NCI-H2081 (cell line): ENCODE data around the gene PAGE2B.
"Not testable (repeated sequence)": the region's sequence is repeated elsewhere in the genome, so short reads cannot be mapped to it uniquely, and the experiment has no call there.

Experiments
- DNase-seq, 2 experiments: peaks; one replicate each; lab custom pipeline; 2025; lab: John Stamatoyannopoulos, UW

The PAGE2B gene, protein sequence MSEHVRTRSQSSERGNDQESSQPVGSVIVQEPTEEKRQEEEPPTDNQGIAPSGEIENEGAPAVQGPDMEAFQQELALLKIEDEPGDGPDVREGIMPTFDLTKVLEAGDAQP

DNA sequence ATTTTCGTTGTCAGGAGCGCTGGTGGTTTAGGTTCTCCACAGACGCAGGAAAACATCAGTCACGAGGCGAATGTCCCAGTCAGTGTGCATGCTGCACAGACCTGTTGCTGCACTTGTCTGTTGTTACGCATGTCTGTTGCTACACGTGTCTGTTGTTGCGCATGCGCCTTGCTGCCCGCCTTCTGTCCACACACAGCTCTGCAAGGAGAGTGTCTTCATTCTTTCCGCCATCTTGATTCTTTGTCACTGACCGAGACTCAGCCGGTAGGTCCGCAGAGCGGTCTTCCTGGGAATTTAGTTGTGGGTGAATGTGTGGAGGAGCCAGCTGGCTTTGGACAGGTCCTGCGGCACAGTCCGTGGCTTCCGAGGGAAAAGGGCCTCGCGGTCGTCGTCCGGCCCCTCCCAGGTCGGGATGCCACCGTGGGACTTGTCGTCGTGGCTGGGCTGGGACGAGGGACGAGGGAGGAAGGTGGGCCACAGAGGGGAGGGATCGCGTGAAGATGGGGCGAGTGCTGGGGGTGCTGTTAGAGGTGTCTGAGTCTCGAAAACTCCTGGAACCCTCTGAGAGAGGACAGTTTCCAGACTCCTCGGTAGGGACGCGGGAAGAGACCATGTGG, at the start of gene PAGE2B:
TSS of gene PAGE2B (plus strand) at position 180 of the 617 bp plus-strand sequence. CDS start 1,012 bp downstream, outside the sequence.
- DNase-seq: no peak

DNA sequence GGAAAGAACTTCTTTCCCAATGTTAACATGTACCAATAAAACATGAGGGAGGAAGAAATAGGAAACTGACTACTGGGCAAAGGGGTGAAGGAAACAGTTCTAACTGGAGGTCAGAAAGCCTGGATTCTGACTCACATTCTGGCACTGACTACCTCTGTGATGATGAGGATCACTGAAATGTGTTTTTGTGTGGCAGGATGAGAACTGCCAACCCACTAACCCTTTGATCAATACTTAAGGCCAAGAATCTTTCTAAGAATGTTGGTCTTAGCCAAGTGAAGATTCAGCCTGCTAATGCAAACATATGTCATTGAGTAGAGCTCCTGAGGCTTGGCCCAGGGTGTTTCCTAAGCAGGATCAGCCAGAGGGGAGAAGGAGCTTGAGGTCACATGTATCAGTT, 48.7 kb upstream of the PAGE2B start:
- no peak for DNase-seq

DNA sequence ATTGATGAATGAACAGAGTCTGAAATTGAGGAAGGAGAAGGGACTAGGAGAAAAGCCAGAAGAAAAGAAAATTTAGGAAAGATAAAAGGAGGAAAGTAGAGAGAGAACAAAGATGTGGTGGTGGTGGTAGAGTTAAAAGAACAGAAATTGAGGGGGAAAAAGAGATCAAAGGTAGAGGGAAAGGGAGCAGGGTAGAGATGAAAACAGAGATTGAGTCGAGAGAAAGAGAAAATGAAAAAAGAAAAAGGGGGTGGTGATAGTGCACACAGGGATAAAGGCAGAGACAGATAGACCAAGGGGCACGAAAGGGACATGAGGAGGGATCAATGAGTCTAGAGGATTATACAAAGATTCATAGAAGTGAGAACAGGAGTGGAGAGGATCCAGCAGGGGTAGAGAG, 48.0 kb upstream of the PAGE2B start:
- DNase-seq: no peak

DNA sequence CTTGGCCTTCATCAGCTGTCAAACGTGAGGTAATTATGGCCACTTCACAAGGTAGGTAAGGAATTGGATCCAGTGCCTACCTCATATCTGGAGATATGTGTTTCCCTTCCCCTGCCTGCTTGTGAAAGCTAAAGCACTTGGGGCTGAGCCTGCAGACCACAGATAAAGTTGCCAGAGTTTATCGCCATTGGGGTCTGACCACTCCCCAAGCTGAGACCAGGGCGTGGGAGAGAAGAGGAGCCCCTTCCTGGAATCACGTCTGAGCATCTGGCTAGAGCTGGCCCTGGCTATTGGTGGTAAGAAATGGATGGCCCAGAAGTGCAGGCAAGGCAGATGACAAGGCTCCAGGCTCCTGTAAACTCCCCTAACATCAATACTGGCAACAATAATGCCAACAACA, 46.8 kb upstream of the PAGE2B start:
- DNase-seq: no peak

DNA sequence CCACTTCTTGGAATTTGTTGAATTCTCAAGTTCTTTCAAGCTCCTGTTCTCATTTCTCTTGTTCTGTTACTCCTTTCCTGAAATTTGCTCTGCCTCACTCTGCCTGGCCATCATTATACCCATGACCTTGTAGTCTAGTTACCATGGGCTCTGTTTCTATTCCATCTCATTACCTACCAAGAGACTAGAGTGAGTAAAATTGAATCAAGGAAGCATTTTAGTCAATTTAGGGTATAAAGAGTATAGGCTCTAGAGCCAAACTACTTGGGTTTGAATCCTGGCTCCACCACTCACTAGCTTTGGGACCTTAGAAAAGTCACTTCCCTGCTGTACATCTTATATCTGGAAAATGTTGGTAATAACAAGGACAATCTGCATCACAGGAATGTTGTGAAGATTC, 46.2 kb upstream of the PAGE2B start:
- no peak for DNase-seq

DNA sequence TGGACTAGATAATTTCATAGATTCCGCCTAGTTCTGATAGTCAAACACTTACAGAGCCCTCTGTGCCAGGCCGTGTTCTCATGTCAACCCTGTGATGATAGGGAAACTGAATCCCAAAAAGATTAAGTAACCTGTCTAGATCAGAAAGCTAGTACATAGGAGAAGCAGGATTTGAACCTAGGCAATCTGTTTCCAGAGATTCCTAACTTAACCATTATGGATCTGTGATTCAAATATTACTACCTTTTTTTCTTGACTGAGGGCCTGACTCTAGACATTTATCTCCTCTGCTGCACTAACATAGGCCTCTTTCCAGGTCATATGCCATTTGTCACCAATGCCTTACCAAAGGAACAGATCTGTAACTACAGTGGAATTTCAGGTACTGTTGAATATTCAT, 45.5 kb upstream of the PAGE2B start:
- DNase-seq: no peak

DNA sequence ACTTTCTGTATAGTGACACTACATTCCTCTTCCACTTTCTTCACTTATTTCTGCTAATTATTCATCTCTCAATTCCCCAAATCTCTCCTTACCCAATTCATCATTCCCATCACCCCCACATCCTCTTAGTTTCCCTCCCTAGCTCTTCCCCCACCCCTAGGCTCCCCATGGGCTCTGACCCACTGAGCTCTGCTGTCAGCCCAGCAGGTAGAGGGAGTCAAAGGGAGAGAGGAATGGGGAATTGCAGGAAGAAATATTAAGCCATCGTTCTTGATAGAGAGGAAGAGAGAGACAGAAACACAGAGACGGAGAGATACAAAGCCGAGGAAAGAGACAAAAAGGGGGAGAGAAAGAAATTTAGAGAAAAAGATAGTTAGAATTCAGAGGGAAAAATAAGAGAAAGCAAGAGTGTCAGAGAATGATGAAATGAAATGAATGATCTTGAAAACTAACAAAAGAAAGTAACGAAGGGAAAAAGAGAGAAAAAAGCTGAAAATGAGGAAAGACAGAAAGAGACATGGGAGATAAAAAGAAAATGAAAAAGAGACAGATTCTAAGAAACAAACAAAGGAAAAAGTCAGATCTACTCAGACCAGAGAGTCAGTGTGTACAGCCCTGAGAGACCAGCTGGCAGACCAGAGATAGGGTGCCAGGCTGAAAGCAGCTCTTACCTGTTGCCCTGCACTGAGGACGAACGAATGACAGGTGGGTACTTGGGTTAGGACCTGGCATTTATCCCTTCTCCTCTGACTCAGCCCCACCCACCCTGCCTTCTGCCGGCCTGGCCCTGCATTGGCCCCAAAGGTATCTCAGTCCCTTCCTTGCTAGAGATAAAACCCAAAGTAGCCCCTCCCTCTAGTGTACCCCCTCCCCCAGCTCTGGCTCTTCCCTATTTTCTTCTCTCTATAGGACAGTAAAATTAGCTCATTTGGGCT, 44.3 kb upstream of the PAGE2B start, which contains the start of gene ALAS2:
TSS of gene ALAS2 (minus strand) at position 707 of the 935 bp plus-strand sequence. CDS start 4,977 bp downstream, outside the sequence.
- DNase-seq: no peak

DNA sequence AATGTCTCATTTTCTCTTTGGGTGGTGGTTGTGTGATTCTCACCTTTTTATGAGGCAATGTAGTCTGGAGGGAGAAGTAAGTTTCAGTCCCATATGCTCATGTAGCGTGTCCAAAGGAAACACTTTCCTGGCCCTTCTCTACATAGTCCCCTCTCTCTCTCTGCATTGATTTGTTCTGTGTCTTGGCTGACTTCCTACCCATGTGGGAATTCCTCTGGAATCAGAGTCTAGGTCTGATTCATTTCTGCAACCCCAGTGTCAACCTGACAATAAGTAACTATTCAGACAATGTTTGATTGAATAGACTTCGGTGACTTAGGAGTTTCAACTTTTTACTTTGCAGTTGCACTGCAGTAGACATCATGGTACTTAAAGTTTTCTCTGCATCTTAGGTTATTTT, 41.4 kb upstream of the PAGE2B start:
- DNase-seq: no peak

DNA sequence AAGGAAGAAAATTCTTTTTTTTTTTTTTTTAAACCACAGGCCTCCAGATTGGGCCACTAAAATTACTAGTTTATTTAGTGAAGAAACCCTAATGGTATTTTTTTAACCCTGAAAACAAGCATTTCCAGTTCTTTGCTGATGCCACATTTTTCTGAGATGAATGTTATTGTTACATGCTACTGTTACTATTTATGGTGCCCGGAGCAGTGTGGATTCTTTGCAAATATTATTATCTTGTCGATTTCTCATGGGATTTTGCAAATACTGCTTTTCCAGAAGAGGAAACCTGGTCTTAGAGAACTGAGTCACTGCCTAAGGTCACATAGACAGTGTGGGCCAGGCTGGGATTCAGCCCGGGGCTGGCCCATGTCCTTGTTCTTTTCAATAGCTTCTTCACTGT, 35.4 kb upstream of the PAGE2B start:
- no peak for DNase-seq

DNA sequence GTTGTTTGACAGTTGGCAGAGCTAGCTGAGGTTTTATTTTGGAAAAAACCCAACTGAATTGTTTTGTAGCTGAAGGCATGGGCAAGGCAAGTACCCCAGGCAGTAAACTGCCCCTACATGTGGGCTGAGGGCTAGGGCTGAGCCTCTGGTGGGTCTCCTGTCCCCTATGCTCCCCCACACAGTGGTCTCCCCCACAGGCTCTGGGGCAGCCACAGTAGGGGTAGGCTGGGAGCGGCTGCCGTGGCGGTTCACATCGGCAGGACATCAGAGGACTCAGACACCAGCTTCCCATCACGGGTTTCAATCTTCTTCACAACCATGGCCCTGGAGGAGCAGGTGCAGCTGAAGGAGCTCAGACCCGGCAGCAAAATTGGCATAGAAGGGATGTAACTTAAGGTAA, 33.3 kb upstream of the PAGE2B start:
- no peak for DNase-seq

DNA sequence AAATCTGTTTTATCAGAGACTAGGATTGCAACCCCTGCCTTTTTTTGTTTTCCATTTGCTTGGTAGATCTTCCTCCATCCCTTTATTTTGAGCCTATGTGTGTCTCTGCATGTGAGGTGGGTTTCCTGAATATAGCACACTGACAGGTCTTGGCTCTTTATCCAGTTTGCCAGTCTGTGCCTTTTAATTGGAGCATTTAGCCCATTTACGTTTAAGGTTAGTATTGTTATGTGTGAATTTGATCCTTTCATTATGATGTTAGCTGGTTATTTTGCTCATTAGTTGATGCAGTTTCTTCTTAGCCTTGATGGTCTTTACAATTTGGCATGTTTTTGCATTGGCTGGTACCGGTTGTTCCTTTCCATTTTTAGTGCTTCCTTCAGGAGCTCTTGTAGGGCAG, 24.2 kb upstream of the PAGE2B start:
- DNase-seq: not testable (repeated sequence)

DNA sequence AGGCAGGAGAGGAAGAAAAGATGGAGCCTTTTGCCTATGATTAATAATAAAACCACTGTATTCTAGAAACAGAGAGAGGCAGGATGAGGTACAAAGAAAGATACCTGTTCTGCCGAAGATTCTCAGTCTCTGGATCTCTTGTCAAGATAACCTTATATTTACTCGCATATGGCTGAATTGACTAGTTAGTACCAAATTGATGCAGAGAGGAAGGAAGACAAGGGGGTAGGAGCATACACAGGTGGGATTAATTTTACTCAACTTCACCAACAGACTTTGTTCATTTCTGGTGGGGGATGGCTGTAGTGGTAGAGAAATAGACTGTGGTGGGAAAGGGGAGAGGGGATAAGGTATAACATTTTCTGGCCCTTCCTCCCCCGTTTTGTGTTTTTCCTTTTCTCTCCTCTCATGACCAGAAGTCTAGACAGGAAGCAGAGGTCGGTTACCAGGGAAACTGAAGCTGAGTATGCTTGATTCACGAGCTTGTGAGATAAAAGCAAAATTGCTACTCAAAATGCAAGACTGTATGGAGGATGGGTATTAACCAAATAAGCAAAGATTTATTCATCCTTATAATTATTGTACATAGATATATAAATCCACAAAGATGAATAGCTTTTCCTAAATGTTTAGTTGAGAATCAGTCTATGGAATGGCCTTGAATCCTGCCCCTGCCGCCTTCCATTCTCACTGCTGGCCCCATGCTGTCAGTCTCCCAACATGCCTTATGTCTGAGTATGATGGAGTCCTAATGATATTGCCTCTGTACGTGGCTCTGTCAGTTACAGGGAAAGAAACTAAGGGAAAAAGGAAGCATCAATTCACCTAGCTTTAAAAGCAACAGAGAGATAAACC, 17.8 kb upstream of the PAGE2B start:
- no peak for DNase-seq

DNA sequence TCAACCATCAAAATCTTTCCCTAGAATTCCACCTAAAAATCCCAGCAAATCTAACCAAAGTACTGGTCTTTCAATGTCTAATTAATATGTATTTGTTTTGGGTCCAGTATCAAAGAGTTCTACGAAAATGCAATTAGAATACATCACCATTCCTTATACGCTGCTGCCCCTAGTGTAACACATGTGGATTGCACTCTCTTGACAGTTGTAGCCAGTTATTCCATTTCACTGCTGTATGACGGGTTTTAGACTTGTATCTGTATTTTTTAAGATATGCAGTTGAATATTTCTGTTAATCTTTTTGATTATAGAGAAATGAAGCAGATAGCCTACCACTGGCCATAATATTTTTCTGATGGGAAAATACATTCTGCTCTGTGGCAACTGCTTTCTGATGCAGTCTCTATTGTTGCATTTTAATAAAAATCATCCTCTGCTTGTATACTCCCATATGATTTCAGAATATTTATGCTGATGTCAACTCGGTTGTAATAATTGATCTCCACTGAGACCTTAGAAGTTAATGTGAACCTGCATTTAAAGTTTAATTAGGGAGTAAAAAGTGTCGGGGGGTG, 17.1 kb upstream of the PAGE2B start:
- peak in 1 of 2 experiments; percentile 22 for DNase-seq

DNA sequence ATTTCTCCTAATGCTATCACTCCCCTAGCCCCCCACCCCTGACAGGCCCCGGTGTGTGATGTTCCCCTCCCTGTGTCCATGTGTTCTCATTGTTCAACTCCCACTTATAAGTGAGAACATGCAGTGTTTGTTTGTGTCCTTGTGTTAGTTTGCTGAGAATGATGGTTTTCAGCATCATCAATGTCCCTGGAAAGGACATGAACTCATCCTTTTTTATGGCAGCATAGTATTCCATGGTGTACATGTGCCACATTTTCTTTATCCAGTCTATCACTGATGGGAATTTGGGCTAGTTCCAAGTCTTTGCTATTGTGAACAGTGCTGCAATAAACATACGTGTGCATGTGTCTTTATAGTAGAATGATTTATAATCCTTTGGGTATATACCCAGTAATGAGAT, 7.7 kb upstream of the PAGE2B start:
- DNase-seq: not testable (repeated sequence)

DNA sequence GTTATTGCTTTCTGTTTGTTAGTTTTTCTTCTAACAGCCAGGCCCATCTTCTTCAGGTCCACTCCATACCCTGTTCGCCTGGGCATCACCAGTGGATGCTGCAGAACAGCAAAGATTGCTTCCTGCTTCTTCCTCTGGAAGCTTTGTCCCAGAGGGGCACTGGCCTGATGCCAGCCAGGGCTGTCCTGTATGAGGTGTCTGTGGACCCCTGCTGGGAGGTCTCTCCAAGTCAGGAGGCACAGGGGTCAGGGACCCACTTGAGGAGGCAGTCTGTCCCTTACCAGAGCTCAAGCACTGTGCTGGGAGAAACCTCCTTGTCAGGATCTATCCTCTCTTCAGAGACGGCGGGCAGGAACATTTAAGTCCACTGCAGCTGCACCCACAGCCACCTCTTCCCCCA, 2.5 kb upstream of the PAGE2B start:
- no peak for DNase-seq

DNA sequence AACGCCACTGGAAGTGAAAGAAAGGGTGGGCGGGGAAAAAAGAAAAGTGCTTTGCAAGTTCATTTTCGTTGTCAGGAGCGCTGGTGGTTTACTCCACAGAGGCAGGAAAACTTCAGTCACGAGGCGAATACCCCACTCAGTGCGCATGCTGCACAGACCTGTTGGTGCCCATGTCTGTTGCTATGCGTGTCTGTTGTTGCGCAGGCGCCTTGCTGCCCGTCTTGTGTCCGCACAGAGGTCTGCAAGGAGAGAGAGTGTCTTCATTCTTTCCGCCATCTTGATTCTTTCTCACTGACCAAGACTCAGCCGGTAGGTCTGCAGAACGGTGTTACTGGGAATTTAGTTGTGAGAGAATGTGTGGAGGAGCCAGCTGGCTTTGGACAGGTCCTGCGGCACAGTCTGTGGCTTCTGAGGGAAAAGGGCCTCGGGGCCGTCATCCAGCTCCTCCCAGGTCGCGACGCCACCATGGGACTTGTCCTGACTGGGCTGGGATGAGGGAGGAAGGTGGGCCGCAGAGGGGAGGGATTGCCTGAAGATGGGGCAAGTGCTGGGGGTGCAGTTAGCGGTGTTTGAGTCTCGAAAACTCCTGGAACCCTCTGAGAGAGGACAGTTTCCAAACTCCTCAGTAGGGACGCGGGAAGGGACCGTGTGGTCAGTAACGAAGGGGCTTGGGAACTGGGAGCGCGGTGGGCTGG, 14.1 kb downstream of the PAGE2B start, which contains the start of gene PAGE2:
TSS of gene PAGE2 (plus strand) at position 224 of the 695 bp plus-strand sequence. CDS start 1,003 bp downstream, outside the sequence.
- no peak for DNase-seq

DNA sequence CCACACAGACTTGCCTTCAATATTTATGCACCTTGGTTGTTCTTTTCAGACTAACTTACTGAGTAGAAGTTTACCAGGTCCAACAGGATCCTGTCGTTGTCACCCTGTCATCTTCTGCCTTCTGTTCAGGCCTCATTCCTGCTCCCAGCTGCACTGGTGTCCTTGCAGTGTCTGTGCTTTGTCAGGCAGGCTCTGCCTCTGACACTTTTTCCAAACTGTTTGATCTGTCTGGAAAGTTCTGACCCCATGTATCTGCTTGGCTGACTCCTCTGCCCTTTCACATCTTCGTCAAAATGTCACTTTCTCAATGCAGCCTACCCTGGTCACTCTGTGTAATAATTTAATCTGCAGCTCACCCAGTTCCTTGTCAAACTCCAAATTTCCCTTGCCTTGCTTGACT, 23.9 kb downstream of the PAGE2B start:
- DNase-seq: no peak

DNA sequence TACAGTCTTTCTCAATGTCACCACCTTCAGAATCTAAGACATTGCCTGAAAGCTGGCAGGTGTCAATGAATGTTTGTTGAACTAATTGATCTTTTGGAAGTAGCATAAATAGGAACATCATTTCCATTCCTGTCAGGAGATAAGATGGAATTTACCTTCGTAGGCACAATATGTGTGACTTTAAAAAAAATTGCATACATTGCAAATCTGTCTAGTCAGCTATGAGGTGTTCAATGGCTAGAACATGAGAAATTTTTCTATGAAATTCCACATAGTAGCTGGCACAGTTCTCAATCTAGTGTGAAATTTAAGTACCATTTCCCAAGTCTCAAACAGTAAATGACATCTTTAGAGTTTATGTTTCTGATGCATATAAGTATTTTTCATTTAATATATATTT, 24.3 kb downstream of the PAGE2B start:
- DNase-seq: no peak

DNA sequence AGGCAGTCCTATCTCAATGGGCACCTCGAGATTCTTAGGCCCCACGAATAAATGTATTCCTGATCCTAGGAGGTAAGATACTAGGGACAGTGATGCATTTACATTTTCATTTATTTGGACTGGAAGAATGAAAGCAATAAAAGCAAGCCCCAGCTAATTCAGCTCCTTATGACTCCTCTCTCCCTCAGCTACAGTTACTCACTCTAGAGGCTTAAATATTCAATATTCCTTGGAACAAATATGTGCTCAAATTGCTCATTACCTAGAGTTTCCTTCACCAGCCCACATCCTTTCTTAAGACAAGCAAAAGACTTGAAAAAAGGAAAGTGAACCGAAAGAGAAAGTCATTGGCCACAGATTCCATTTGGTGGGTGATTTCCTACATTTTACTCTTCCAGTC, 27.9 kb downstream of the PAGE2B start:
- no peak for DNase-seq

DNA sequence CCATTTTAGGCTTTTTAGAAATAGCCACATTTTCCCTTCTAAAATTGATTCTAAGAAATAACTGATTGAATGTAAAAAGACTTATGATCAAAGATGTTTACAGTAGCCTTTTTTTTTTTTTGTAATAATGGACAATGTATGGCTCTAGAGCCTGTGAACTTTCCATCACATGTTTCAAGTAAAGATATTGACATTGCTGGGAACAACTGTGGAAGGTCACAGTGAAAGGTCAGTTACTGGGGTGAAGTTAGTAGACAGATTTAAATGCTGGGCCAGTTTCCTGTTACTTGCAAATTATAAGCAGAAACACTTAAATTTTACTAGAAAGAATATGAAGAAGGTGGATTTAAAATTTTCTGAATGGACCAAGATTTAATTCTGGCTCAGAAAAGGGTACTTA, 32.4 kb downstream of the PAGE2B start:
- no peak for DNase-seq

DNA sequence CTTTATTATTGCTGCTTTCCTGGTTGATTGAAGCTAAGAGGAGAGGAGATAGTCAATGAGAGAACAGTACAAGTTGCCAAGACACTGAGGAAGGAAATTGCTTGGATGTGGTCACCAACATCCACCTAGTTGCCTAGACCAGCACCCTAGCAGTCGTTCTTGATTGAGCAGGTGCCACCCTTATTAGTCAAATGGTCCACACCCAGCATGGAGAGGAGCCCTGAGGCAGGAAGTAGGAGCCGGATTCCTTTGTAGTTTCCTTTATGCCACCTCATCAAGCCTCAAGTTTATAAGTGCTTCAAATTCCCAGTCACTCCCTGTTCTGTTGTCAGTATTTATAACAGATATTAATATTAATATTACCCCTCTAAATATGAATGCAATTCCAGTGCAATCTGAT, 33.1 kb downstream of the PAGE2B start:
- DNase-seq: no peak
